ENCODE results near the gene USP49.
A peak's percentile ranks its signal among the peaks of the same experiment; 100 is the strongest.
"Not testable (repeated sequence)": the region's sequence is repeated elsewhere in the genome, so short reads cannot be mapped to it uniquely, and the experiment has no call there.

The USP49 gene

GRCh38 chr6:41768545-41769308 lies 126.4 kb downstream of the USP49 start:
- Histone ChIP-seq H3K4me2 (ENCODE audit: low read length, poor library complexity, severe bottlenecking) (no peak overlapping the region), H3K23ac (ENCODE audit: low read length in 2 of 2) (no peak overlapping the region), H4K8ac (ENCODE audit: low read length) (no peak overlapping the region), H2AFZ (ENCODE audit: low read depth, low read length) (no peak overlapping the region), H3K4ac (ENCODE audit: low read depth in 1 of 2, low read length in 2 of 2) (no peak overlapping the region), H3K79me1 (replicated peaks; ENCODE audit: low read length, poor library complexity, severe bottlenecking) (no peaks in the 10 kb centered on the region), H3K4me1 (ENCODE audit: control insufficient read depth, insufficient read depth, low read depth, low read length) (peaks cover 16% of the 10 kb centered on the region), H3K9me3 (ENCODE audit: control insufficient read depth, low read length) (no peaks in the 10 kb centered on the region), H3K36me3 (ENCODE audit: control insufficient read depth in 1 of 2, insufficient read depth in 2 of 2, low read depth in 1 of 2, low read length in 2 of 2) (peaks cover 27 to 35% of the 10 kb centered on the region in 2 experiments), H3K4me3 (ENCODE audit: insufficient read depth in 1 of 2, low read depth in 1 of 2, low read length in 2 of 2) (no peak overlapping the region), H3K9ac (ENCODE audit: low read length) (no peak overlapping the region), H3K27me3 (ENCODE audit: control insufficient read depth in 1 of 2, insufficient read depth in 1 of 2, low read length in 2 of 2) (no peaks in the 10 kb centered on the region), H3K18ac (ENCODE audit: low read depth in 1 of 2, low read length in 2 of 2) (peak overlapping the region in 1 of 2 experiments; percentile 21), H3K27ac (ENCODE audit: low read length, poor library complexity, severe bottlenecking) (no peak overlapping the region), H3K14ac (ENCODE audit: low read length in 2 of 2) (no peak overlapping the region), H2BK120ac (ENCODE audit: low read depth, low read length) (no peak overlapping the region), H2AK5ac (ENCODE audit: low read length, severe bottlenecking) (no peak overlapping the region), H2BK5ac (ENCODE audit: low read depth, low read length, poor library complexity, severe bottlenecking) (no peak overlapping the region), H2BK12ac (ENCODE audit: low read length in 2 of 2) (peak overlapping the region in 1 of 2 experiments; percentile 61), H2BK15ac (ENCODE audit: low read depth, poor library complexity, severe bottlenecking) (no peak overlapping the region), H4K91ac (ENCODE audit: low read length) (no peak overlapping the region)
- 78% methylated on average over 9 of the region's 10 CpGs for WGBS
- DNase-seq, result no peak

DNA sequence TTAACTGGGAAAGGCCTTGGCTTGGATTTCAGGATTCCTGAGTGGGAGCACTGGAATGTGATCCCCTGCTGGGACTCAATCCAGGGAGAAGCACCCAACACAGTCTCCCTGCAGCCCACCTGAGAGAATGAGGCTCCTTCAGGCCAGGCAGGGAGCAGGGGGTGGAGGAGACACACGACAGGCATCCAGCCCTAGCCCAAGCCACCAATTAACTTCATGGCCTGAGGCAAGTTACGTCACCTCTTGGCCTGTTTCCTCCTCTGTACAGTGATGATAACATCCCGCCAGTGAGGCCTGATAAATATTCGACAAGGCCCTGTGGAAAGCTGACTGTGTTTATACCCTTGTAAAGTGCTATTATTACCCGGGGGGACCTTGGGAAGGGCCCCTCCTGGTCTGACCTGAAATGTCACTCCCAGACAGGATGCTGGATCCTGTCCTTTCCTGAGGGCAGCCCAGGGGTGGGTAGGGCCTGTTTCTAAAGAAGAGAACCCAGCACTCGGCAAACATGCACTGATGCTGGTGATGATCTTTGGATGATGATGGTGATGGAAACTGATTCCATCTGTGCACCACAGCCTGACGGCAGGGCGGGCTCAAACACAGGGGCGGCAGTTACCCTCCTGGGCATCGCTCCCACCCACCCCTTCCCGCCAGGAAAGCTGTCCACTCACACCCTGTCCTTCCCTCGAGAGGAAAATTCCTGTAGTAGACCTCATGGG lies 127.9 kb downstream of the USP49 start:
- H3K27me3 ChIP-seq (ENCODE audit: control insufficient read depth in 1 of 2, insufficient read depth in 1 of 2, low read length in 2 of 2), result no peaks in the 10 kb centered on the region
- H2BK120ac ChIP-seq (ENCODE audit: low read depth, low read length), result no peak overlapping the region
- no peak overlapping the region for H2BK15ac ChIP-seq (ENCODE audit: low read depth, poor library complexity, severe bottlenecking)
- peaks cover 20 to 25% of the 10 kb centered on the region in 2 experiments for H3K36me3 ChIP-seq (ENCODE audit: control insufficient read depth in 1 of 2, insufficient read depth in 2 of 2, low read depth in 1 of 2, low read length in 2 of 2)
- H4K91ac ChIP-seq (ENCODE audit: low read length), result no peak overlapping the region
- peaks cover 16% of the 10 kb centered on the region for H3K4me1 ChIP-seq (ENCODE audit: control insufficient read depth, insufficient read depth, low read depth, low read length)
- peak overlapping the region in 1 of 2 experiments; percentile 28 for H3K18ac ChIP-seq (ENCODE audit: low read depth in 1 of 2, low read length in 2 of 2)
- H3K27ac ChIP-seq (ENCODE audit: low read length, poor library complexity, severe bottlenecking), result no peak overlapping the region
- H3K4ac ChIP-seq (ENCODE audit: low read depth in 1 of 2, low read length in 2 of 2), result peak overlapping the region in 1 of 2 experiments; percentile 21
- H3K23ac ChIP-seq (ENCODE audit: low read length in 2 of 2), result no peak overlapping the region
- H3K9me3 ChIP-seq (ENCODE audit: control insufficient read depth, low read length), result no peaks in the 10 kb centered on the region
- H2BK12ac ChIP-seq (ENCODE audit: low read length in 2 of 2), result no peak overlapping the region
- peak overlapping the region; percentile 81 for H2AFZ ChIP-seq (ENCODE audit: low read depth, low read length)
- H3K9ac ChIP-seq (ENCODE audit: low read length), result peak overlapping the region; percentile 81
- WGBS, result 60% methylated on average over 9 of the region's 12 CpGs
- H3K79me1 ChIP-seq (replicated peaks; ENCODE audit: low read length, poor library complexity, severe bottlenecking), result no peaks in the 10 kb centered on the region
- H3K4me2 ChIP-seq (ENCODE audit: low read length, poor library complexity, severe bottlenecking), result no peak overlapping the region
- H2AK5ac ChIP-seq (ENCODE audit: low read length, severe bottlenecking), result no peak overlapping the region
- peak; percentile 78 for DNase-seq
- H3K14ac ChIP-seq (ENCODE audit: low read length in 2 of 2), result no peak overlapping the region
- no peak overlapping the region for H4K8ac ChIP-seq (ENCODE audit: low read length)
- H3K4me3 ChIP-seq (ENCODE audit: insufficient read depth in 1 of 2, low read depth in 1 of 2, low read length in 2 of 2), result no peak overlapping the region
- no peak overlapping the region for H2BK5ac ChIP-seq (ENCODE audit: low read depth, low read length, poor library complexity, severe bottlenecking)

DNA sequence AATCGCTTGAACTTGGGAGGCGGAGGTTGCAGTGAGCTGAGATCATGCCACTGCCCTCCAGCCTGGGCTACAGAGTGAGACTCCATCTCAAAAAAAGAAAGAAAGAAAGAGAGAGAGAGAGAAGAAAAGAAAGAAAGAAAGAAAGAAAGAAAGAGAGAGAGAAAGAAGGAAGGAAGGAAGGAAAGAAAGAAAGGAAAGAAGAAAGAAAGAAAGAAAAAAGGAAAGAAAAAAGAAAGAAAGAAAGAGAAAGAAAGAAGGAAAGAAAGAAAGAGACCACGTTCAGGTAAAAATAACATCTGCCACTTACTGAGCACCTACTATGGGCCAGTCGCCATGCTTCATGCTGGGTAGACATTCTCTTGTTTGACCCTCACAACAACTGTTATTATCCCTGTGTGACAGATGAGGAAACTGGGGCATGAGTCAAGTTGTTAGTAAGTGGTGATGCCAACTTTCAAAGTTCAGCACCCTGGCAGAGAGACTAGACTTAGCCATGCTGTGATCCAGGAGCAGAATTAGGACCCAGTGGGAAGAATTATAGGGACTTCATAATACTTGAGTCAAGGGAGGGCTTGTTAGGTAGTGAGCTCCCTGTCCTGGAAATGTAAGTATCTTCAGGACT lies 129.0 kb downstream of the USP49 start:
- not testable (repeated sequence) for H2AK5ac ChIP-seq (ENCODE audit: low read length, severe bottlenecking); H4K91ac ChIP-seq (ENCODE audit: low read length); H3K27ac ChIP-seq (ENCODE audit: low read length, poor library complexity, severe bottlenecking); H3K4ac ChIP-seq (ENCODE audit: low read depth in 1 of 2, low read length in 2 of 2); H2BK12ac ChIP-seq (ENCODE audit: low read length in 2 of 2); H3K27me3 ChIP-seq (ENCODE audit: control insufficient read depth in 1 of 2, insufficient read depth in 1 of 2, low read length in 2 of 2); H4K8ac ChIP-seq (ENCODE audit: low read length); DNase-seq; H3K4me3 ChIP-seq (ENCODE audit: insufficient read depth in 1 of 2, low read depth in 1 of 2, low read length in 2 of 2); H2BK15ac ChIP-seq (ENCODE audit: low read depth, poor library complexity, severe bottlenecking); H3K9ac ChIP-seq (ENCODE audit: low read length); H2BK120ac ChIP-seq (ENCODE audit: low read depth, low read length); H3K14ac ChIP-seq (ENCODE audit: low read length in 2 of 2); H3K23ac ChIP-seq (ENCODE audit: low read length in 2 of 2); H3K79me1 ChIP-seq (replicated peaks; ENCODE audit: low read length, poor library complexity, severe bottlenecking); H2BK5ac ChIP-seq (ENCODE audit: low read depth, low read length, poor library complexity, severe bottlenecking); H3K18ac ChIP-seq (ENCODE audit: low read depth in 1 of 2, low read length in 2 of 2); H2AFZ ChIP-seq (ENCODE audit: low read depth, low read length); H3K9me3 ChIP-seq (ENCODE audit: control insufficient read depth, low read length); H3K4me2 ChIP-seq (ENCODE audit: low read length, poor library complexity, severe bottlenecking)
- 100% methylated on average over 4 of the region's 4 CpGs for WGBS
- Histone ChIP-seq H3K36me3 (ENCODE audit: control insufficient read depth in 1 of 2, insufficient read depth in 2 of 2, low read depth in 1 of 2, low read length in 2 of 2) (peaks cover 9 to 14% of the 10 kb centered on the region in 2 experiments), H3K4me1 (ENCODE audit: control insufficient read depth, insufficient read depth, low read depth, low read length) (peaks cover 16% of the 10 kb centered on the region)

- Histone ChIP-seq H3K9me3 (ENCODE audit: control insufficient read depth, low read length) (no peaks in the 10 kb centered on the region), H3K18ac (ENCODE audit: low read depth in 1 of 2, low read length in 2 of 2) (no peak overlapping the region), H3K4me1 (ENCODE audit: control insufficient read depth, insufficient read depth, low read depth, low read length) (peaks cover 11% of the 10 kb centered on the region), H3K23ac (ENCODE audit: low read length in 2 of 2) (no peak overlapping the region), H2BK15ac (ENCODE audit: low read depth, poor library complexity, severe bottlenecking) (no peak overlapping the region), H3K4me3 (ENCODE audit: insufficient read depth in 1 of 2, low read depth in 1 of 2, low read length in 2 of 2) (no peak overlapping the region), H3K4me2 (ENCODE audit: low read length, poor library complexity, severe bottlenecking) (no peak overlapping the region), H2AK5ac (ENCODE audit: low read length, severe bottlenecking) (no peak overlapping the region), H3K36me3 (ENCODE audit: control insufficient read depth in 1 of 2, insufficient read depth in 2 of 2, low read depth in 1 of 2, low read length in 2 of 2) (no peaks in the 10 kb centered on the region), H3K4ac (ENCODE audit: low read depth in 1 of 2, low read length in 2 of 2) (no peak overlapping the region), H2BK120ac (ENCODE audit: low read depth, low read length) (no peak overlapping the region), H4K91ac (ENCODE audit: low read length) (no peak overlapping the region), H2BK5ac (ENCODE audit: low read depth, low read length, poor library complexity, severe bottlenecking) (no peak overlapping the region), H4K8ac (ENCODE audit: low read length) (no peak overlapping the region), H3K9ac (ENCODE audit: low read length) (no peak overlapping the region), H3K14ac (ENCODE audit: low read length in 2 of 2) (no peak overlapping the region), H2BK12ac (ENCODE audit: low read length in 2 of 2) (no peak overlapping the region), H2AFZ (ENCODE audit: low read depth, low read length) (no peak overlapping the region), H3K79me1 (replicated peaks; ENCODE audit: low read length, poor library complexity, severe bottlenecking) (no peaks in the 10 kb centered on the region), H3K27me3 (ENCODE audit: control insufficient read depth in 1 of 2, insufficient read depth in 1 of 2, low read length in 2 of 2) (peaks cover 0 to 8% of the 10 kb centered on the region in 2 experiments), H3K27ac (ENCODE audit: low read length, poor library complexity, severe bottlenecking) (no peak overlapping the region)
- no peak for DNase-seq
- WGBS, result 38% methylated on average over 2 of the region's 2 CpGs
Measured at GRCh38 chr6:41763470-41763869, 131.7 kb downstream of the USP49 start.
